Fibroblast of pulmonary artery (primary cell): ENCODE results near the gene MOV10L1.

Experiments
- DNase-seq: peaks from one replicate; pipeline ENCODE4 v3.0.0-alpha.2; 2010; ENCODE audit warnings: low read depth
- H3K4me3 ChIP-seq: replicated peaks from 2 replicates; pipeline ENCODE4 v1.5.1; 2011; ENCODE audit warnings: low read depth, mild to moderate bottlenecking, control low read depth, low read length, moderate library complexity
- TF ChIP-seq, protein P1 (sequence below): IDR thresholded peaks from 2 replicates; pipeline ENCODE4 v1.5.1; 2011; ENCODE audit warnings: mild to moderate bottlenecking, control low read depth, low read length, inconsistent platforms; ENCODE audit errors: missing control alignments

Gene MOV10L1

DNA sequence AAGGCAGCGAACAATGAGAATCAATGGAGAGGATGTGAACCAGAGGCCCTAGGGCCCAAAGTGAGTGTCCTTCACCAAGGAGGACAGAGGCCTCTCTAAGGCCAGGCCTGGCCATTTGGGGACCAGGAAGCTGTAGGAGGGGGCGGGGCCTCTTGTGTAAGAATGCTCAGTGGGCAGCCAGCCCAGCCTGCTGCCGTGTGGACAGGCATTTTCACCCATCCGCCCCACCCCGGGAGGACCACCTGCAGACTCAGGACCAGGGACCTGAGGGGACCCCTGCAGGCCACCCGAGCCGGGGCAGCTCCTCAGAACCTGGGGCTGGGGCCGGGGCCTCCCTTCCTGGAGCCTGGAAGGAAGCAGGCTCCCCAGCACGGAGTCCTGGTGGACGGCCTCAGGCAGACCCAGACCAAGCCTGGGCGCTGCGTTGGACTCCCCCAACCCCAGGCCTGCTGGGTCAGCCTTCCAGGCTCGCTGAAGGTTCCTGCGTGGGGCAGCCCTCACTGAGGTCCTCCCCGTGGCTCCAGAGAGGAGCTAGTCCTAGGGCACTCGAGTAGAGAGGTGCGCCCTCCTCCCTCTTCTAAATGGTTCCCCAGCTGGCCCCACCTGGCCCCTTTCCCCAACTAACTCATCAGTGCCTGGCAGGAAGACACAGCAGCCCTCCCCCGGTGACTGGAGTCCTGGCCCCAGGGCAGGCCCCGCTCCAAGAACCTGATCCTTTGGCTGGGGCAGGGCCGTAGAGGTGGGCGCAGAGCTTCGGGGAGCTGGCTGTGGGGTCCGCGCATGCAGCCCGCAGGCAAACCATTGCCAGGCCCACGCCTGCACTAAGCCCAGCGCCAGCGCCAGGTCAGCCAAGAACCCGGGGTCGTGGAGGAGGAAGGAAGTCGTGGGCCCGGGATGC, 94.4 kb downstream of the MOV10L1 start:
- peak; percentile 67 for DNase-seq
- TF ChIP-seq, protein P1, sequence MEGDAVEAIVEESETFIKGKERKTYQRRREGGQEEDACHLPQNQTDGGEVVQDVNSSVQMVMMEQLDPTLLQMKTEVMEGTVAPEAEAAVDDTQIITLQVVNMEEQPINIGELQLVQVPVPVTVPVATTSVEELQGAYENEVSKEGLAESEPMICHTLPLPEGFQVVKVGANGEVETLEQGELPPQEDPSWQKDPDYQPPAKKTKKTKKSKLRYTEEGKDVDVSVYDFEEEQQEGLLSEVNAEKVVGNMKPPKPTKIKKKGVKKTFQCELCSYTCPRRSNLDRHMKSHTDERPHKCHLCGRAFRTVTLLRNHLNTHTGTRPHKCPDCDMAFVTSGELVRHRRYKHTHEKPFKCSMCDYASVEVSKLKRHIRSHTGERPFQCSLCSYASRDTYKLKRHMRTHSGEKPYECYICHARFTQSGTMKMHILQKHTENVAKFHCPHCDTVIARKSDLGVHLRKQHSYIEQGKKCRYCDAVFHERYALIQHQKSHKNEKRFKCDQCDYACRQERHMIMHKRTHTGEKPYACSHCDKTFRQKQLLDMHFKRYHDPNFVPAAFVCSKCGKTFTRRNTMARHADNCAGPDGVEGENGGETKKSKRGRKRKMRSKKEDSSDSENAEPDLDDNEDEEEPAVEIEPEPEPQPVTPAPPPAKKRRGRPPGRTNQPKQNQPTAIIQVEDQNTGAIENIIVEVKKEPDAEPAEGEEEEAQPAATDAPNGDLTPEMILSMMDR, result no peak
- peak overlapping the region; percentile 3 for H3K4me3 ChIP-seq

DNA sequence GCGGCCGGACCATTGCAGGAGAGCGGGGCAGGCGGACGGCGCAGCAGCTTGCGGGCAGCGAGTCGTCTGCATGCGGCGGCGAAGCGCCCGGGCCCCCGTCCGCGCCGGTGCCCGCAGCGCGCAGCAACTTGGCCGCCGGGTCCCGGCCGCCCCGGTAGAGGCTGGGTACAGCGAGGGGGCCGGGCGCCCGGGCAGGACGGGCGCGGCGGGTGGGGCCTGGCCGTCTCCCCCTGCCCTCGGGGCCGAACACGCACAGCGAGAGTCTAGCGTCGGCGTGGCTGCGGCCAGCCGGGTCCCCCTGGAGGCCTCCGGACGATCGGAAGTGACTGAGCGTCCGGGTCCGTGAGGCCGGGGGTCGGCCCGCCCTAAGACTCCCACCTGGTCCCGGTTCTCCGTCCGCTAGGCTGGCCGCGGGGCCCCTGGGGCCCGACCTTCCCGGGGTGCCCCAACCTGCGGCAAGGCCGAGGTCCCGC, 95.1 kb downstream of the MOV10L1 start:
- no peak for DNase-seq
- TF ChIP-seq, protein P1, result no peak
- H3K4me3 ChIP-seq, result peak overlapping the region; percentile 56

DNA sequence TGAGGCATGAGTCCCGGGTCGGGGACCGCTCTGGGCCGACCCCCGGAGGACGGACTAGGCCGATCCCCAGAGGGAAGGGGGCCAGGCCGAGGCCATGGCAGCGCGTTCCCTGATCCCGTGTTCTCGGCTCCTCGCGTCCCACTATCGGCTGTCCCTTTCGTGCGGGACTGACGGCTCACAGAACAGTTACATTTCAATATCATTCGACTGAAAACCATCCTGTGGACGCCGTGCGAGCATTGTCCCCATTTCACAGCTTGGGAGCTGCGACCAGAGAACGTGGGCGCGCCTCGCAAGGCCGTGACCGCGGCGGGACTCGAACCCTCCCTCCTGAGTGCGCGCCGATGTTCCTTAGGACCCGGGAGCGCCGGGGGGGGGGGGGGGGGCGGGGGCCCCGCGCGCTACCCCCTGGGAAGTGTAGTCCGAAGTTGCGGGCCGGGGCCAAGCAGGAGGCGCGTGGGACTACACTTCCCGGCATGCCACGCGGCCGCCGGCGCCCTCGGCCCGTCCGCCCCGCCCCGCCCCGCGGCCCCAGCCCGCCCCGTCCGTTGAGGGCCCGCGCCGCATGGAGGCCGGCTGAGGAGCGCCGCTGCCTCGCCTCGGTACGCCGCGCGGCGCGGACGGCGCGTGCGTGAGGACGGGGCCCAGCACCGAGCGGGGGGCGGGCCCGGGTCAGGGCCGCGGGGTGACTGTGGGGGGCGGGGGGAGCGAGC, 95.7 kb downstream of the MOV10L1 start, which contains the start of gene TRABD:
TRABD (plus strand) TSS at position 539 of the 713 bp plus-strand sequence. CDS start 7,148 bp downstream, outside the sequence.
- peak; percentile 89 for DNase-seq
- TF ChIP-seq, protein P1, result no peak
- peak within 1 kb of the TSS; percentile 69 for H3K4me3 ChIP-seq

DNA sequence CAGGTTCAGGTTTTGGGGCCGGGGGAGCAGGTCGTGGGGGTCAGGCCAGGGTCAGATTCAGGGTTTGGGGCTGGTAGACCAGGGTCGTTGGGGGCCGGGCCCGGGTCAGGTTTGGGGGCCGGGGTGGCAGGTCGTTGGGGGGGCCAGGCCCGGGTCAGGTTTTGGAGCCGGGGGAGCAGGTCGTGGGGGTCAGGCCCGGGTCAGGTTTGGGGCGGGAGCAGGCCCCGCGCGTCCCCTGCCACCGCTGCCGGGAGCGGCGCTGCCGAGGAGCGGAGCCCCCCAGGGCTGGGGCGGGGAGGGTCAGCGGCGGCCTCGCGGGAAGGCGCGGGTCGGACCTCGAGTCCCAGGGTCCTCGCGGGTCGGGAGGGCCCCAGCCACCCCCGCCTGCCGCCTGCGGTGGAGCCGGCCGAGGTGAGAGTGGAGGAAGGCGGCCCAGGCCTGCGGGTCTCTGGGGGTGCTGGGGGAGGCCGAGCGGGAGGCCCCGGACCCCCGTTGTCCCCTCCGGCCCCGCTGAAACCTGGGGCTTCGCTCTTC, 96.4 kb downstream of the MOV10L1 start:
- TF ChIP-seq, protein P1, result no peak
- peak overlapping the region; percentile 69 for H3K4me3 ChIP-seq
- no peak for DNase-seq

DNA sequence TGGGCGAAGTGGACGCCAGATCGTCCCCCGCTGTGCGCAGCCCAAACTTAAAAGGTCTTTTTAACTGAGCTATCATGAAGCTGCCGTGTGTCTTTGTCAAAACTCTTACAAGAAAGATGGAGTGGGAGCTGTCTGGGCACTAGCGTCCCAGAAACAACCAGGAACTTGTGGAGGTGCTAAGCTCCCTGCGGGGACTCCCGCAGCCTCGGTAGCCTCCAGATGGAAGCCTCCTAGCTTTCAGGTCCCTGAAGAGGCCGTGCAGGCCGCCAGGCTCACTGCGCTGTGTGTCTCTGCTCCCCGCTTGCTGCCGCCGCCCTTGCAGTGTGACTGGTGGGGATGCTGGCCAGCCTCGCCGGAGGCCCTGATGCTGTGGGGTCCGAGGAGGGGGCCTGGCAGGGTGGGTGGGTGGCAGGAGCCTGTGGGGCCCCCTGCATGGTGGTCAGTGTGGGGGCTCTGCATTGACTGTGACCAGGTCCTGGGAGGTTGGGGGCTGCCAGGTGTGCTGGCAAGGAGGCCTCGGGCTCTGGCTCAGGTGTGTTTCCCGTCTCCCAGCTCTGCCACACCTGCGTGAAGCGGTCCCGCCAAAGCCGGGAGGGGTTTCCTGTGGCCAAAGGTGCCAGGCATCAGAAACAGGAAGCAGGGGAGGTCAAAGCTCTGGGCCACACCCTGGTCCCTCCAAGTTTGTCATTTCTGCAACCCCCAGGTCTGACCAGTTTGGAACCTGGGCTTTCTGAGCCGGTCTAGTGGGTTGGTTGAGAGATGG, 97.1 kb downstream of the MOV10L1 start:
- H3K4me3 ChIP-seq, result peak overlapping the region; percentile 69
- TF ChIP-seq, protein P1, result no peak
- peak; percentile 37 for DNase-seq

DNA sequence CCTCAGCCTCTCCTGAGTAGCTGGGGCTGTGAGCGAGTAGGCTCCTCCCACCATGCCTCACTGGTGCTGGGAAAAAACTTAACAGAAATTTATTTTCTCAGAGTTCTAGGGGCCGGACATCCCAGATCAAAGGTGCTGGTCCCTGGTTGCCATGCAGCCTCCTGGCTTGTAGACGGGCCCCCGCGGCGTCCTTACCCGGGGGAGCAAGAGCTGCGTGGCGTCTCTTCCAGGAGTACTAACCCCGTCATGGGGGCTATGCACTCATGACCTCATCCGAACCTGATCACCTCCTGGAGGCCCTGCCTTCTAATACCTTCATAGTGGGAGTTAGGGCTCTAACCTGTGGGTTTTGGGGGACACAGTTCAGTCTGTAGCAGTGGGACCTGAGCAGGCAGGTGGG, 98.5 kb downstream of the MOV10L1 start:
- H3K4me3 ChIP-seq, result no peak overlapping the region
- DNase-seq, result no peak

More for the DNA sequence above, 98.5 kb downstream of the MOV10L1 start:
- TF ChIP-seq, protein P1, result no peak
